HCT116 (cell line): ENCODE data around the gene ARHGAP10.

Experiments
- CEBPB ChIP-seq: IDR thresholded peaks from 2 replicates; pipeline ENCODE4 v1.6.1; 2012; ENCODE audit warnings: low read depth
- EGR1 ChIP-seq: IDR thresholded peaks from 2 replicates; pipeline ENCODE4 v1.6.1; 2012; ENCODE audit warnings: low read depth
- EZH2 ChIP-seq: fragments of 200-600 bp; sonication (generic); IDR thresholded peaks from 2 replicates; pipeline ENCODE4 v1.6.1; 2017; ENCODE audit warnings: antibody characterized with exemption, mixed run types
- EZH2phosphoT487 ChIP-seq: fragments of 200-600 bp; IDR thresholded peaks from 2 replicates; pipeline ENCODE4 v1.6.1; 2018; ENCODE audit warnings: antibody characterized with exemption, borderline replicate concordance
- JUND ChIP-seq: IDR thresholded peaks from 2 replicates; pipeline ENCODE4 v1.6.1; 2012
- POLR2A ChIP-seq: IDR thresholded peaks from 2 replicates; pipeline ENCODE4 v1.7.0; 2011; ENCODE audit warnings: borderline replicate concordance; ENCODE audit not compliant: insufficient read depth, insufficient read length; ENCODE audit errors: extremely low read depth
- POLR2AphosphoS5 ChIP-seq: IDR thresholded peaks from 2 replicates; pipeline ENCODE4 v1.6.1; 2011; ENCODE audit warnings: mild to moderate bottlenecking, low read depth, low read length, moderate library complexity
- TF ChIP-seq, protein P1 (sequence below), 3 experiments: fragments of 200-600 bp in 1 of 3; sonication (generic) in 1 of 3; IDR thresholded peaks in 2 of 3; conservative IDR thresholded peaks in 1 of 3; 2 replicates each; pipeline ENCODE4 v1.5.1; 2012 to 2017; ENCODE audit warnings: low read depth in 2 of 3, low read length in 2 of 3, antibody characterized with exemption in 1 of 3, borderline replicate concordance in 1 of 3, control low read depth in 1 of 3, mild to moderate bottlenecking in 1 of 3, mixed read lengths in 1 of 3, mixed run types in 1 of 3, moderate library complexity in 1 of 3; ENCODE audit not compliant: insufficient read depth in 1 of 3

DNA sequence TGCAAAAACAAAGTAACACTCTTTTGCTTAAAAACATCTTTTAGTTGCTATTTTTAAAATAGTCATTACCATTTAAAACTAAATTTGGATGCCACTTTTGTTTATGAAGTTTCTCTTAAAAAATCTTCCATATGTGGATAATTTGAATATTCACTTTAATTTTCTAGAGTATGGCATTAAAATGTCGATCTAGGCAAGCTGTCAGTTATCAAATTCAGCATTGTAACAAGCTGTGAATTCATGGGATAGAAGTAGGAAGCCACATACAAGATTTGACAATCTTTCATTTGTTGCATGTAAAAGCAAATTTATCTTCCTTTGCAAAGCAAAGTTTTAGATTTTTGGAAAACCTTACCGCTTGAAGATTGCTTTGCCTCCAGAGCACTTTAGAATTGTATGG is 191.5 kb downstream of the ARHGAP10 start:
- TF ChIP-seq, protein P1, sequence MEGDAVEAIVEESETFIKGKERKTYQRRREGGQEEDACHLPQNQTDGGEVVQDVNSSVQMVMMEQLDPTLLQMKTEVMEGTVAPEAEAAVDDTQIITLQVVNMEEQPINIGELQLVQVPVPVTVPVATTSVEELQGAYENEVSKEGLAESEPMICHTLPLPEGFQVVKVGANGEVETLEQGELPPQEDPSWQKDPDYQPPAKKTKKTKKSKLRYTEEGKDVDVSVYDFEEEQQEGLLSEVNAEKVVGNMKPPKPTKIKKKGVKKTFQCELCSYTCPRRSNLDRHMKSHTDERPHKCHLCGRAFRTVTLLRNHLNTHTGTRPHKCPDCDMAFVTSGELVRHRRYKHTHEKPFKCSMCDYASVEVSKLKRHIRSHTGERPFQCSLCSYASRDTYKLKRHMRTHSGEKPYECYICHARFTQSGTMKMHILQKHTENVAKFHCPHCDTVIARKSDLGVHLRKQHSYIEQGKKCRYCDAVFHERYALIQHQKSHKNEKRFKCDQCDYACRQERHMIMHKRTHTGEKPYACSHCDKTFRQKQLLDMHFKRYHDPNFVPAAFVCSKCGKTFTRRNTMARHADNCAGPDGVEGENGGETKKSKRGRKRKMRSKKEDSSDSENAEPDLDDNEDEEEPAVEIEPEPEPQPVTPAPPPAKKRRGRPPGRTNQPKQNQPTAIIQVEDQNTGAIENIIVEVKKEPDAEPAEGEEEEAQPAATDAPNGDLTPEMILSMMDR (IDR thresholded peaks at IDR 0.05 in 2 of 3, conservative IDR thresholded peaks at IDR 0.05 in 1 of 3; ENCODE audit: borderline replicate concordance in 1 of 3, insufficient read depth in 1 of 3, low read depth in 2 of 3, low read length in 2 of 3) = no peak
- TF ChIP-seq EZH2phosphoT487 (no peak), JUND (no peak), CEBPB (no peak), POLR2AphosphoS5 (no peak), EZH2 (no peak), POLR2A (no peak), EGR1 (no peak)
